NT2/D1 (cell line): ENCODE results near the gene KCNE1.

Experiments
- DNase-seq: peaks from one replicate; pipeline ENCODE4 v3.0.0-alpha.2; 2011; ENCODE audit warnings: low read depth, low spot score
- H3K27me3 ChIP-seq: 2 replicates; pipeline ENCODE4 v1.6.0; 2011; ENCODE audit warnings: mild to moderate bottlenecking; ENCODE audit not compliant: insufficient read length, insufficient read depth
- H3K36me3 ChIP-seq: 2 replicates; pipeline ENCODE4 v1.6.1; 2011; ENCODE audit warnings: mild to moderate bottlenecking, low read length, mixed read lengths; ENCODE audit not compliant: insufficient read depth, insufficient read length
- H3K4me1 ChIP-seq: 2 replicates; pipeline ENCODE4 v1.5.1; 2011; ENCODE audit not compliant: insufficient read depth, insufficient read length
- H3K4me3 ChIP-seq: 2 replicates; pipeline ENCODE4 v1.5.1; 2011; ENCODE audit warnings: low read depth; ENCODE audit not compliant: insufficient read length
- H3K9ac ChIP-seq: 2 replicates; pipeline ENCODE4 v1.6.0; 2011; ENCODE audit warnings: low read depth; ENCODE audit not compliant: insufficient read length
- H3K9me3 ChIP-seq: 2 replicates; pipeline ENCODE4 v1.5.1; 2011; ENCODE audit warnings: mild to moderate bottlenecking, low read length; ENCODE audit not compliant: insufficient read depth
- SUZ12 ChIP-seq: IDR thresholded peaks from 2 replicates; pipeline ENCODE4 v1.6.1; 2011; ENCODE audit not compliant: insufficient read length, insufficient read depth; ENCODE audit errors: extremely low read depth
- YY1 ChIP-seq: IDR thresholded peaks from 2 replicates; pipeline ENCODE4 v1.6.1; 2011; ENCODE audit not compliant: insufficient read length, insufficient read depth
- ZNF274 ChIP-seq: IDR thresholded peaks from 2 replicates; pipeline ENCODE4 v1.6.1; 2011; ENCODE audit warnings: mild to moderate bottlenecking, low read depth, low read length

Gene KCNE1

DNA sequence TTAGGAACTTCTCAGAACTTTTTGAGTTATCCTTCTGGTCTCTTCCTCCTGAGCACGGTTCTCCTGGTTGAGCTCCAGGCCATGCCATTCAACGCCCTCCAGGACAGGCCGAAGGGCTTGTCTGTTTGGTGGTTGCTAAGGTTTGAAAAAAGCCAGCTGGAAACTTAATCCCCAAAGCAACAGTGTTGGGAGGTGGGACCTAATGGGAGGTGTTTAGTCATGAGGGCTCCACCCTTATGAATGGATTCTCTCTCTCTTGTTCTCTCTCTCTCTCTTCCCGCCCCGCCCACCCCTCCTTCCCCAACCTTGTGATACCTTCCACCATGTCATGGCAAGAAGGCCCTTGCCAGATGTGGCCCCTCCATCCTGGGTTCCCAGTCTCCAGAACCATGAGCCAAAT, 829 bp downstream of the KCNE1 start:
- Histone ChIP-seq H3K4me1 (no peaks in the 10 kb centered on the region), H3K9me3 (no peaks in the 10 kb centered on the region), H3K4me3 (no peak overlapping the region), H3K36me3 (peaks cover 10% of the 10 kb centered on the region), H3K9ac (no peak overlapping the region), H3K27me3 (no peaks in the 10 kb centered on the region)
- DNase-seq: no peak
- TF ChIP-seq SUZ12 (no peak), YY1 (no peak), ZNF274 (no peak)

DNA sequence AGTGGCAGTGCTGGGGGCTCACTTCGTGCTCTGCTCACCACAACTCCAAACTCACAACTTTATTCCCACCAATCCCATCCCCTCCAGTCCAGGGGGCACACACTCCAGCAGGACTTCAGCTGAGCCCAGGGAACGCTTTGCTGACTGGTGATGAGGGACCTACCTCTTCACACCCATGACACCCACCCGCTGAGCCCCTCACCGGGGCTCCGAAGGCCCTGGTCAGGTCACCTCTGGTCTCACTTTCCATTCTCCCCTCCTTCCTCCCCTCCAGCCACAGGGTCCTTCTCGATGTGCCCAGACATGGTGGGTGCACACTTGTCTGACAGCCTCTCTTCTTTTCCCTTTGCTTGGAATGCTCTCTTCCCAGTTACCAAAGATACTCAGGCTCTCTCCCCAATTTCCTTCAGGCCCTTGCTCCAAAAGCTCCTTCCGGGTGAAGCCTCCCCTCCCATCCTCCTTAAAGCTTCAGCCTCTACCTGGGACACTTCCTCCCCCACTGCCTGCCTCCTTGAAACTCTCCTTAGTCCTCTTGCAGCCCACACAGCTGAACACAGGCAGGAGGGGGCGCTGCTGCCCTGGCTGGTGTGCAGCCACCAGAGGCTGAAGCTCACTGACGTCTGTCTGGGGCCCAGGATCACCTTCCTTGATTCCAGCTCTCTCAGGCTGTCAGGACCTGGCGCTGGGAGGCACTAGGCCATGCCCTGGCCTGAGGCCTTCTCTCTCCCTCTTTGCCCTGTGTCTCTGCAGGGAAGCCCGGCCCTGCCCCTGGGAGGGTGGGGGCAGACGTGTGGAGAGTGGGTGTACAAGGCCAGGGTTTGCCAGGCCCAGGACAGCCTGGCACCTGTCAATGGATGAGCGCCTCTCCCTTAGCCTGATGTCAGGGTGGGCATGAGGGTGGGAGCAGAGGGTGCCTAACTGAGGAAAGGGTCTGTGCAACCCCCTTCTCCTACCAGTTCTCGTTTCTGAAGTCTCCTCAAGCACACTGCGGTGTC, 1.6 kb downstream of the KCNE1 start:
- no peaks in the 10 kb centered on the region for H3K4me1 ChIP-seq
- no peaks in the 10 kb centered on the region for H3K9me3 ChIP-seq
- TF ChIP-seq ZNF274: no peak
- TF ChIP-seq YY1: no peak
- TF ChIP-seq SUZ12: no peak
- peaks cover 2% of the 10 kb centered on the region for H3K36me3 ChIP-seq
- H3K9ac ChIP-seq: no peak overlapping the region
- H3K4me3 ChIP-seq: no peak overlapping the region
- no peaks in the 10 kb centered on the region for H3K27me3 ChIP-seq
- DNase-seq: peak; percentile 80

DNA sequence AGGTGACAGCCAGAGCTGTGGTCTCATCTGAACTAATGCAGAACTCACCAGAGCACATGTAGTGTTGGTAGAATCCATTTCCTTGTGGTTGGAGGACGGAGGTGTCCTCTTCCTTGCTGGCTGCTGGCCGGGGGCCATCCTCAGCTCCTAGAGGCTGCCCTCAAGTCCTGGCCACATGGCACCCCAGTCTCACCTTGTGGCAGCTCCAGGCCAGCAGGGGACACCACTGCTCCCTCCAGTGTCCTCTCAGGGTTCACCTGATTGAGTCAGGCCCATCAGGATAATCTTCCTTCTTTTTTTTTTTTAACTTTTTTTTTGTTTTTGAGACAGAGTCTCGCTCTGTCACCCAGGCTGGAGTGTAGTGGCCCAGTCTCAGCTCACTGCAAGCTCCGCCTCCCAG, 2.9 kb downstream of the KCNE1 start:
- no peak for DNase-seq
- H3K9me3 ChIP-seq: no peaks in the 10 kb centered on the region
- no peaks in the 10 kb centered on the region for H3K4me1 ChIP-seq
- H3K4me3 ChIP-seq: no peak overlapping the region
- H3K36me3 ChIP-seq: no peaks in the 10 kb centered on the region
- H3K9ac ChIP-seq: no peak overlapping the region
- H3K27me3 ChIP-seq: no peaks in the 10 kb centered on the region
- TF ChIP-seq SUZ12 (no peak), ZNF274 (no peak), YY1 (no peak)

DNA sequence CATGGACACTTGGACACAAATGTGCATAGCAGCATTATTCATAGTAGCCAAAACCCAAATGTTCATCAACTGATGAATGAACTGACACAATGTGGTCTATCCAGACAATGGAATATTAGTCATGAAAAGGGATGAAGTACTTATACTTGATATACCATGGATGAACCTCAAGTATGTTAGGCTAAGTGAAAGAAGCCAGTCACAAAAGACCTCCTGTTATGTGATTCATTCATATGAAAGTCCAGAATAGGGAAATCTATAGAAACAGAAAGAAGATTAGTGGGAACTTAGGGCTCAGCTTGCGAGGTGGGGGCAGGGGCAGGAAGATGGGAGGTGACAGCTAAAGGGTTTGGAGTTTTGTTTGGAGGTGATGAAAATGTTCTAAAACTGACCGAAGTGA, 7.4 kb downstream of the KCNE1 start:
- no peak for DNase-seq
- Histone ChIP-seq H3K36me3 (no peaks in the 10 kb centered on the region), H3K4me1 (no peaks in the 10 kb centered on the region), H3K4me3 (no peak overlapping the region), H3K27me3 (no peaks in the 10 kb centered on the region), H3K9ac (no peak overlapping the region), H3K9me3 (peaks cover under 1% of the 10 kb centered on the region; the same call in 1 of the 2 replicates)
- TF ChIP-seq SUZ12 (no peak), YY1 (no peak), ZNF274 (no peak)

DNA sequence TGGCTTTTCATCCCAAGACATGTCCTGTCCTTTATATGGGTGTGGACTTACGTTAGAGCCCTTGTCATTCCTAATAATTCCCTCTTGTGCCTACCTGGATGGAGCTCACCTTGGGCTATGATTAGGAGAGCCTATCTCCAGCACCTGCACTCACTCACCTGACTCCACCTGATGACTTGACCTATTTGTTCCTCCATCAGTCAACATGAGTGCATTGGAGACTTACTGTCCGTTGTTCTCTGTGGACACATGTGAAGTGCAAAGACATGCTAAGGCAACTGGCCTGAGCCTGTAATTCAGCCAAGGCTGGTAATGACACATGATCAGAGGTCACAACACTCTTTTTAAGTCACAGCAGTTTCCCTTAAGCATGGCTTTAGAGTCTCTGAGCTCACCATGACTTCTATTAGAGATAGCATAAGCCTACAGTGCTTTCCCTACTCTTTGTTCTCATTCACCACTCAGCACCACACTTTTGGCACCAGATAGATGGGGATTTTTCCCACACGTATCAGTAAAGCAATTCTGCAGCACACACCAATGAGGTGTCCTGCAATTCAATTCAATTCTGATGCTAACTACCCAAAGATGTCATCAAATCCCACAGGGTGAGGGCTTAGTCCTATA, 9.4 kb downstream of the KCNE1 start:
- peaks cover 18% of the 10 kb centered on the region; the same call in 1 of the 2 replicates for H3K9me3 ChIP-seq
- no peak for DNase-seq
- H3K36me3 ChIP-seq: no peaks in the 10 kb centered on the region
- H3K4me1 ChIP-seq: no peaks in the 10 kb centered on the region
- H3K27me3 ChIP-seq: no peaks in the 10 kb centered on the region
- TF ChIP-seq ZNF274 (no peak), SUZ12 (no peak)
- no peak overlapping the region for H3K4me3 ChIP-seq
- no peak overlapping the region for H3K9ac ChIP-seq

DNA sequence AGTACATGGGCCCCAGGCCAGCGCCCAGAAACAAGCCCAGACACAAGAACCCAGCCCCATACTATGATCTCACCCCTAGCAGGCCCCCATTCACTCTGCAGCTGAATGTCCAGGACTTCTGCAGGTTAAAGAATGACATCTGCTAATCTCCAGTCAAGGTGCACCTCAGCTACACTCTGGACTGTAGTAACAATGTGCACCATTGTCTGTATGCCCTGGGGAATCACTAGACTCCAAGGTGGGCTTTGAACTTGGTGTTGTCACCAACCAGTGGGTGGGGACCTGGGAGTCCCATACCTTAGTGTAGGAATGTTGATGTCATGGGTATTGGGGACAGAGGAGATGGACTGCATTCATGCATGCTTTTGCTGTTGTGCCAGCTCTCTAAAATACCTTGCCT, 10.3 kb downstream of the KCNE1 start:
- no peak for TF ChIP-seq SUZ12
- Histone ChIP-seq H3K4me3 (no peak overlapping the region), H3K9ac (no peak overlapping the region), H3K9me3 (peaks cover 26% of the 10 kb centered on the region; the same call in 1 of the 2 replicates), H3K36me3 (no peaks in the 10 kb centered on the region), H3K4me1 (no peaks in the 10 kb centered on the region), H3K27me3 (no peaks in the 10 kb centered on the region)
- no peak for DNase-seq

DNA sequence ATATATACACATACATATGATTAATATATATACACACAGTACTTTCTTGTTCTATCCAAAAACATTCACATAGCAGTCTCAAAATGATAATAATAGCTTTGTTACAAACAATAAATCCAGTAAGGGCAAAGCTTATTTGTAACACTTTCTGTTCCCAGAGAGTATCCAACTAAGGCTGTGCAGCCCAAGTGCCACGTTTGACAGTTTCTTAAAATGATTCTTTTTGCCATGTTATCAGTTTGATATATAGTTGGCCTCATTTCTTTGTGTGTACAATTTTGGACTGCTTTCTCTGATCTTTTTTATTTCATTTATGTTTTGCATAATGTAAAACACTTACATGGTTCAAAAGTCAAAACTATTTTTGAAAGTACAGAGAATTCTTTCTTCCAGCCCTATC, 11.8 kb downstream of the KCNE1 start:
- Histone ChIP-seq H3K4me1 (no peaks in the 10 kb centered on the region), H3K9me3 (peaks cover 29% of the 10 kb centered on the region; the same call in 1 of the 2 replicates), H3K36me3 (no peaks in the 10 kb centered on the region), H3K9ac (no peak overlapping the region), H3K27me3 (no peaks in the 10 kb centered on the region), H3K4me3 (no peak overlapping the region)
- no peak for DNase-seq
- no peak for TF ChIP-seq ZNF274
- TF ChIP-seq SUZ12: no peak
- TF ChIP-seq YY1: no peak
